A172 (cell line): Measurements from ENCODE around the gene COL10A1. TPM values are rescaled to one million over a fixed set of nuclear protein-coding genes. Genes with fewer than 3 reads are reported as not detected.

ENCODE experiments used
- DNase-seq: peaks from one replicate; pipeline ENCODE4 v3.0.0-alpha.2; 2015; ENCODE audit warnings: low spot score
- total RNA-seq: library from RNA; depleted of rRNA; stranded (reverse); fragments of >200 nt; shearing (Covaris generic); gene quantifications from 2 replicates; pipeline ENCODE4 v1.2.3, GENCODE V29; 2014; rRNA removed

COL10A1 gene
- total RNA-seq, 1 experiment from 2014 or later: not detected

DNA sequence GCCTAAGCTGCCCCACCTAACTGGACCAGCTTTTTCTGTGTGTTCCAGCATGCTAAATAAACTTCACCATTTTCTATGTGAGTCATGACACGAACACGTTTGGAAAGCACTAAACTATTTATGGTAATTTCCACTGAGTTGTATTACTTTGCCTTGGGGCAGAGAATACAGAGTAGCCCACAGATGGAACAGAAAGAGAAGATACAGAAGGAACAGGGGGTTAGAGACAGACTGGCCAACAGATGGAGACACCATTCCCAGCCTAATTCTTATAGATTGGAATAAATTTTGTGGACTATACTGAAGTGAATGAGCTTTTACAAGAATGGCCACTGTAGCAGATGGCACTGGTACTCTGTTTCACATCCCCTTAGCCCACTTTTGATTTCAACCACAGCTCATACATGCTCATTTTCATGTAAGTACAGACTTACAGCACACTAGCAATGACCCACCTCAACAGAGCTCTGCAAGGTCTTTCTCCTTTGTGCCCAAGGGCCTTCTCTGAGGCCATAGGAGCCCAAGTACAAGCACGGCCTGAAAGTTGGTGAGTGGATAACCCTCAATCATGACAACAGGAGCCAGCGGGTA, 38.4 kb downstream of the COL10A1 start:
- DNase-seq: peak; percentile 30

GRCh38 chr6:116084284-116084683, 41.6 kb downstream of the COL10A1 start:
- DNase-seq: no peak

GRCh38 chr6:116083052-116083451, 42.9 kb downstream of the COL10A1 start:
- no peak for DNase-seq

GRCh38 chr6:116078945-116079344, 47.0 kb downstream of the COL10A1 start:
- DNase-seq: no peak

- no peak for DNase-seq
These were observed 47.4 kb downstream of the COL10A1 start for GRCh38 chr6:116078522-116078921.

DNA sequence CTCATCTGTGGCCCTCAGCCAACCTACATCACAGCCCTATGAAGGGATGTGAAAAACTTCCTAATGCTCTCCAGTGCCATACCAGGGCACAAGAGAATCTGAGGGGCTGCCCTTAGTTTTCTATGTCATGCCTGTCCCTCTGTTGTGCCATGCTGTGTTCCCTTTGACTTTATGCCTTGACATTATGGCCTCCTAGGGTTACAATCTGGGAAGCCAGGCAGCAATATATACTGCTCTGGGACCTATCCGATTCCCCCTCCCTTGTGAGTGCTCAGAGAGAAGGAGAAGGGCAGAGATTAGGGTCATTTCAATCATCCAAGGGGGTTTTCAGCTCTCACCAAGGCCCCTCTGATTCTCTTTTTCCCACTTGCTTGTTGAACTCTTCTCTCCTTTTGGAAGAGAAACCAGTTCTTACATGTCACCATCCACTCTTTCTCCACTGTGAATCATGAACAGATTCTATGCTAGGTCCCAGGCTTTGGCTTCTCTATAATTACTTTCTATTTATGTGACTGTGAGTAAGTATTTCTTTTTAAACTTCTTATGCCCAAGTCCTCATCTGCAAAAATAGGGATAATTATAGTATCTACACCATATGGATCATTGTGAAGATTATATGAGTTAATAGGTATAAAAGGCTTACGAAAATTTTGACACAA, 51.1 kb downstream of the COL10A1 start:
- DNase-seq: no peak

DNA sequence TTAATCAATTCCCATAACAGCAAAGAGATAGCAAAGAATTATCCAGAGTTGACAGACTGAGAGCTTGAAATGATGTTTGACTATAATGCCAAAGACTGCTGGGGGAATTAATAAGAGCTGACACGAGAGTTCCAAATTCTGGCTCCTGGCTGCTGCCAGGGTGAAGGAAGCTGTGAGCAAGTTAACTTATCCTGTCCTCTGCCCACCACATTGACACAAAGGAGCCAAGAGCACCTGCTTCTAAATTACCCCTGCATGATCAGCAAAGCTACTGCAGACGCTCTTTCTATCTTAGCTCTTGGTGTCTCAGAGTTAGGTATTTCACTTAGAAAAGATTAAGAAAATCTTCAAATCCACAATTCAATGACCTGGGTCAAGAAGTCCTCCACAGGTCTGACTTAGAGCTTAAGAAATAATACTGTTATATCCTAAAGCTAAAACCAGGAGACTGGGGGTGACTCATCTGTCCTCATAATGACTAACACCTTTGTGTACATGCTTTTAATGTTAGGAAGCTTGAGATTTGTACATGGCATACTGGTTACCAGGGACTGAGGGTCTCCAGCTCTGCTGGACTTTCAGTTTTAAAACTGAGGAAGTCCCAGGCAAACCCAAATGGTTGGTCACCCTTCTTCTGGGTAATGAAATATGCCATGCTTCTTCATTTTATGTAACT, 52.0 kb downstream of the COL10A1 start:
- peak; percentile 63 for DNase-seq

- no peak for DNase-seq
These were observed 53.6 kb downstream of the COL10A1 start for GRCh38 chr6:116072368-116072767.

- peak; percentile 4 for DNase-seq
These were observed 55.1 kb downstream of the COL10A1 start for GRCh38 chr6:116070616-116071389.

GRCh38 chr6:116070101-116070500, 55.8 kb downstream of the COL10A1 start:
- no peak for DNase-seq

Other genes starting within 250 kb of the COL10A1 start
- gene FRK, start 65.2 kb downstream of the COL10A1 start, total RNA-seq: 0.02 and 0.05 TPM in 2 replicates
- gene NT5DC1, start 25.3 kb downstream of the COL10A1 start, total RNA-seq: 5.2 and 10.3 TPM in 2 replicates
- 22.0 and 23.0 TPM in 2 replicates for gene TSPYL4, start 127.9 kb upstream of the COL10A1 start, total RNA-seq
- 71.0 and 80.4 TPM in 2 replicates for gene TSPYL1, start 153.8 kb upstream of the COL10A1 start, total RNA-seq
- gene DSE, start 244.8 kb upstream of the COL10A1 start, total RNA-seq: 32.0 and 40.8 TPM in 2 replicates